Measurements from ENCODE around the gene ADAMTS2.

GRCh38 chr5:179275941-179276837 lies 69.1 kb downstream of the ADAMTS2 start:
- TF ChIP-seq, protein P1, sequence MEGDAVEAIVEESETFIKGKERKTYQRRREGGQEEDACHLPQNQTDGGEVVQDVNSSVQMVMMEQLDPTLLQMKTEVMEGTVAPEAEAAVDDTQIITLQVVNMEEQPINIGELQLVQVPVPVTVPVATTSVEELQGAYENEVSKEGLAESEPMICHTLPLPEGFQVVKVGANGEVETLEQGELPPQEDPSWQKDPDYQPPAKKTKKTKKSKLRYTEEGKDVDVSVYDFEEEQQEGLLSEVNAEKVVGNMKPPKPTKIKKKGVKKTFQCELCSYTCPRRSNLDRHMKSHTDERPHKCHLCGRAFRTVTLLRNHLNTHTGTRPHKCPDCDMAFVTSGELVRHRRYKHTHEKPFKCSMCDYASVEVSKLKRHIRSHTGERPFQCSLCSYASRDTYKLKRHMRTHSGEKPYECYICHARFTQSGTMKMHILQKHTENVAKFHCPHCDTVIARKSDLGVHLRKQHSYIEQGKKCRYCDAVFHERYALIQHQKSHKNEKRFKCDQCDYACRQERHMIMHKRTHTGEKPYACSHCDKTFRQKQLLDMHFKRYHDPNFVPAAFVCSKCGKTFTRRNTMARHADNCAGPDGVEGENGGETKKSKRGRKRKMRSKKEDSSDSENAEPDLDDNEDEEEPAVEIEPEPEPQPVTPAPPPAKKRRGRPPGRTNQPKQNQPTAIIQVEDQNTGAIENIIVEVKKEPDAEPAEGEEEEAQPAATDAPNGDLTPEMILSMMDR (IDR thresholded peaks at IDR 0.05): no peak
- no peak for TF ChIP-seq POLR2A (IDR thresholded peaks at IDR 0.05)
